Cardiac fibroblast (primary cell): ENCODE results near the gene SIRT4.
A peak's percentile ranks its signal among the peaks of the same experiment; 100 is the strongest.

Experiments used
- DNase-seq, 2 donors: peaks; one replicate each; pipeline versions ENCODE4 v3.0.0 to v3.0.0-alpha.2; 2010; ENCODE audit warnings: low read depth in 2 of 2
- H3K4me3 ChIP-seq, 2 donors: replicated peaks in 1 of 2; 1 replicate in 1 of 2; 2 replicates in 1 of 2; pipeline ENCODE4 v1.5.1; 2011; ENCODE audit warnings: low read depth in 2 of 2, low read length in 2 of 2, mild to moderate bottlenecking in 2 of 2, moderate library complexity in 1 of 2
- TF ChIP-seq, protein P1 (sequence below): IDR thresholded peaks from one replicate; pipeline ENCODE4 v1.5.1; 2011; ENCODE audit warnings: low read depth, mild to moderate bottlenecking, low read length, inconsistent platforms

Gene SIRT4

DNA sequence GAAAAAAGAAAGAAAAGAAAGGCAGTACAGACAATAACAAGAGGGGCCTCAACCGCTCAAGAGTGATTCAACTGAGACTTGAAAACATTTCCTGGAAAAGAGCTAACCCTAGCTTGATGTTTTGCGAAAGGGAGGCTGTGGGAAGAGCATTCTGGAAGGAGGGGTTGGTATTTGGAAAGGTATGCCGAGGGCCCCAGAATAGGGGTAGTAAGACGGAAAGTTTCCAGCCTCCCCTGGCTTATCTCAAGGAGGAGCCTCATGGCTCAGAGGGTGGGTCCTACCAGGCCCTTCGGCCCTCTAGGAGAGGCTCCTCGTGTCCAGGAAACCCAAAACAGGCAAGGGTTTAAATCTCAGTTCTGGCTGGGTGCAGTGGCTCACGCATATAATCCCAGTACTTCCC is 18.8 kb upstream of the SIRT4 start:
- peak in 1 of 2 donors; percentile 63 for DNase-seq
- no peak overlapping the region for H3K4me3 ChIP-seq
- TF ChIP-seq, protein P1, sequence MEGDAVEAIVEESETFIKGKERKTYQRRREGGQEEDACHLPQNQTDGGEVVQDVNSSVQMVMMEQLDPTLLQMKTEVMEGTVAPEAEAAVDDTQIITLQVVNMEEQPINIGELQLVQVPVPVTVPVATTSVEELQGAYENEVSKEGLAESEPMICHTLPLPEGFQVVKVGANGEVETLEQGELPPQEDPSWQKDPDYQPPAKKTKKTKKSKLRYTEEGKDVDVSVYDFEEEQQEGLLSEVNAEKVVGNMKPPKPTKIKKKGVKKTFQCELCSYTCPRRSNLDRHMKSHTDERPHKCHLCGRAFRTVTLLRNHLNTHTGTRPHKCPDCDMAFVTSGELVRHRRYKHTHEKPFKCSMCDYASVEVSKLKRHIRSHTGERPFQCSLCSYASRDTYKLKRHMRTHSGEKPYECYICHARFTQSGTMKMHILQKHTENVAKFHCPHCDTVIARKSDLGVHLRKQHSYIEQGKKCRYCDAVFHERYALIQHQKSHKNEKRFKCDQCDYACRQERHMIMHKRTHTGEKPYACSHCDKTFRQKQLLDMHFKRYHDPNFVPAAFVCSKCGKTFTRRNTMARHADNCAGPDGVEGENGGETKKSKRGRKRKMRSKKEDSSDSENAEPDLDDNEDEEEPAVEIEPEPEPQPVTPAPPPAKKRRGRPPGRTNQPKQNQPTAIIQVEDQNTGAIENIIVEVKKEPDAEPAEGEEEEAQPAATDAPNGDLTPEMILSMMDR: no peak

DNA sequence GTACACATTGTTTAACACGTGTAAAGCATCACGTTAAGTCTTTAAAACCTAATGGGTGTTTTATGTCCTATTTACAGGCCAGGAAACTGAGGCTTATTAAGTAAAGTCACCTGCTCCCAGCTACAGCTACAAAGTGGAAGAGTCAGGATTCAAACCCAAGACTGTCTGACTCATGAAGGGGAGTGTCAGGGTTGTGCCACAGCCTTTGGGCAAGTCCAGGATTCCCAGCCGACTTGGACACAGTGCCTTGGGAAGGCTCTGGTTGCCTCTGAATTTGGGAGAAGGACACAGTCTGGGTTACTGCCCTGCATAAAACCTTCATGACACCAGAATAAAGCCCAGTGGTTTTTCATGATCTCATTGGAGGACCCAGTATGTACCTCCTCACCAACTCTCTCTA is 17.7 kb upstream of the SIRT4 start:
- TF ChIP-seq, protein P1: no peak
- no peak for DNase-seq
- H3K4me3 ChIP-seq: no peak overlapping the region

DNA sequence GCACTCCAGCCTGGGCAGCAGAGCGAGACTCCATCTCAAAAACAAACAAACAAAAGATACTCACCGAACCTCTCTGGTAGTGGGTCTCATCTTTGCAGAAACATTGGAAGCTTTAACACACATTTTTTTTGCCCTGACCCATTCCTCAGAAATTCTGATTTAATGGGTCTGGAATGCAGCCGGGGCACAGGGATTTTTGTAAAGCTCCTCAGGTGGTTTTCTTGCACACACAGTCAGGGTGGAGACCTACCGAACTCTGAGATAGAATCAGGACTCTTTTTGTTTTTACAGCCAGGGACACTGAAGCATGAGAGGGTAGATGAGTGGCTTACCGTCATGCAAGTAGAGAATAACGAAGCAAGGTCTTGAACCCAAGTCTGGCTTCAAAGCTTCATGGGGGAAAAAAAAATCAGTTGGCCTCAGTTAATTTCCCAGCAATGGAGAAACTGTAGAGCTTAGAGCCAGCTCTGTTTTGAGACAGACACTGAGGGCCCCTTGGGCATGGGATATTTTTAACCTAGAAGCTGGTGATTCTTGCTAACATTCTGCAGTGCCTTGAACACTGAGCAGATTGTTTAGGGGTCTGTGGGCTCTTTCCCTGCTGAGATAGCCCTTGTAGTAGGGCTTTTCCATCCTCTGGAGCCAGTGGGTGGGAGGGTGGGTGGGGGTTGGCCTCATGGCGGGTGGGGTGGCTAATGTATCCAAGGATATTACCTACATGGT is 15.2 kb upstream of the SIRT4 start:
- no peak overlapping the region for H3K4me3 ChIP-seq

DNA sequence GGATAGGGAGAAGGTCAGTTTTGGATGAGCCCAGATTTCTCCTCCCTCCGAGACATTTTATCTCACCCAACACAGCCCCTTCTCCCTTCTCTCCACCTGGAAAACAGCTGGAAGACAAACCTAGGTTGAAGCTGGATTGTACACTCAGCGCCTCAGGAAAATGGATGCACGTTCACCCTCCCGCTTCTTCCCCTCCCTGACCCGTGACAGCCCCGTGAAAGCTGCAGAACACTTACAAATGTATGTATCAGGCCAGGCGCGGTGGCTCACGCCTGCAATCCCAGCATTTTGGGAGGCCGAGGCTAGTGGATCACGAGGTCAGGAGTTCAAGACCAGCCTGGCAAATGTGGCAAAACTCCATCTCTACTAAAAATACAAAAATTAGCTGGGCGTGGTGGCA is 14.6 kb upstream of the SIRT4 start:
- DNase-seq: no peak
- TF ChIP-seq, protein P1: no peak
- H3K4me3 ChIP-seq: no peak overlapping the region

More for the DNA sequence above, 15.2 kb upstream of the SIRT4 start:
- DNase-seq: no peak
- TF ChIP-seq, protein P1: no peak

DNA sequence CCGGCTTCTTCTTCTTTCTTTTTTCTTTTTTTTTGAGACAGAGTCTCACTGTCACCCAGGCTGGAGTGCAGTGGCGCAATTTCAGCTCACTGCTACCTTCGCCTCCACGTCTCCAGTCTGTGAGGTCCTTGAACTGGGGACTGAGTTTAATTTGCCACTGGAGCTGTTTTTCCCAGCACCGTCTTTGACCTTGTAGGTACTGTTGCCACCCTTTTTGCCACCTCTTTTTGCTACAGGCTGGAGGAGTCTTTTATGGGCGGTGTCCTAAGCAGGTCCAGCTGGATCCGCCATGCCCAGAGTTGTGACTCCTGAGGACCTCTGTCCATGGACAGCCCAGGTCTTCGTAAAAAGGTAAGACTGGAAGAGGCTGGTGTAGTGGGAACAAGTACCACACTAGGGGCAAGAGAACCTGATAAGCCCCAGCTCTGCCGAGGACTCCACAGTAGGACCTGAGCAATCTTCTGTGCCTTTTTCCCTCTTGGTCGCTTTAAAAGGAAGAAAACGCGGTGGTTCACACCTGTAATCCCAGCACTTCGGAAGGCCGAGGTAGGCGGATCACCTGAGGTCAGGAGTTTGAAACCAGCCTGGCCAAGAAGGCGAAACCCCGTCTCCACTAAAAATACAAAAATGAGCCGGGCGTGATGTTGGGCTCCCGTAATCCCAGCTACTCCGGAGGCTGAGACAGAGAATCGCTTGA is 11.4 kb upstream of the SIRT4 start:
- TF ChIP-seq, protein P1: no peak
- H3K4me3 ChIP-seq: peak overlapping the region; percentile 11 to 32
- peak in 1 of 2 donors; percentile 13 for DNase-seq

DNA sequence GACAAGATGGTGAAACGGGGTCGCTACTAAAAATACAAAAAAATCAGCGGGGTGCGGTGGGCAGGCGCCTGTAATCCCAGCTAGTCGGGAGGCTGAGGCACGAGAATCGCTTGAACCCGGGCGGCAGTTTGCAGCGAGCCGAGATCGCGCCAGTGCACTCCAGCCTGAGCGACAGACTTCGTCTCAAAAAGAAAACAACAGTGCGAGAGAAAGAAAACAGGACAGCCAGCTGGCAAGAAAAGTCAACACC is 9.8 kb upstream of the SIRT4 start:
- DNase-seq: no peak
- H3K4me3 ChIP-seq: peak overlapping the region; percentile 58
- TF ChIP-seq, protein P1: no peak
